Vagina (tissue), 2 donors: ENCODE data around the gene RBFOX1. TPM values are rescaled to one million over a fixed set of nuclear protein-coding genes. Genes with fewer than 3 reads are reported as not detected.

ENCODE experiments used
- DNase-seq, 2 donors: peaks; one replicate each; pipeline ENCODE4 v3.0.0-alpha.2; 2017; ENCODE audit errors: extremely low spot score in 2 of 2
- H3K27ac ChIP-seq: fragments of 200-600 bp; sonication (generic); one replicate; pipeline ENCODE4 v1.5.1; 2019
- H3K27me3 ChIP-seq: fragments of 200-600 bp; sonication (generic); one replicate; pipeline ENCODE4 v1.5.1; 2019
- H3K36me3 ChIP-seq, 2 donors: fragments of 200-600 bp; sonication (generic); one replicate each; pipeline ENCODE4 v1.5.1; 2017 to 2019
- H3K4me1 ChIP-seq: fragments of 200-600 bp; sonication (generic); one replicate; pipeline ENCODE4 v1.5.1; 2019
- H3K4me3 ChIP-seq, 2 donors: fragments of 200-600 bp; sonication (generic); 1 replicate in 1 of 2; 2 replicates in 1 of 2; pipeline ENCODE4 v1.5.1; 2016 to 2019
- H3K9me3 ChIP-seq: fragments of 200-600 bp; sonication (generic); one replicate; pipeline ENCODE4 v1.5.1; 2019
- CTCF ChIP-seq, 3 experiments: fragments of 450-650 bp in 2 of 3; fragments of 200-600 bp in 1 of 3; sonication (generic) in 1 of 3; IDR thresholded peaks; one replicate each; pipeline ENCODE4 v1.5.1; 2017 to 2019; ENCODE audit warnings: antibody characterized with exemption in 3 of 3, mild to moderate bottlenecking in 2 of 3, moderate library complexity in 2 of 3
- POLR2A ChIP-seq, 2 donors: fragments of 450-650 bp; IDR thresholded peaks; one replicate each; pipeline ENCODE4 v1.6.1; 2017; ENCODE audit warnings: antibody characterized with exemption in 2 of 2, mild to moderate bottlenecking in 2 of 2, moderate library complexity in 2 of 2
- POLR2AphosphoS5 ChIP-seq, 2 donors: sonication (generic); formaldehyde crosslinking; IDR thresholded peaks; one replicate each; pipeline ENCODE4 v1.9.0; 2017; ENCODE audit warnings: antibody characterized with exemption in 2 of 2, mild to moderate bottlenecking in 2 of 2, low read depth in 1 of 2; ENCODE audit not compliant: insufficient read depth in 1 of 2
- intact Hi-C: fragments of 100-400 bp; cut with DNase I; formaldehyde crosslinking; loops from one replicate; pipeline ENCODE4 v1.15.1; 2023
- total RNA-seq: library from RNA; depleted of rRNA; stranded (reverse); fragments of >200 nt; gene quantifications from one replicate; pipeline ENCODE4 v1.2.3, GENCODE V29; 2016

RBFOX1 gene
- total RNA-seq, 1 donor from 2014 or later = 6.6 TPM

DNA sequence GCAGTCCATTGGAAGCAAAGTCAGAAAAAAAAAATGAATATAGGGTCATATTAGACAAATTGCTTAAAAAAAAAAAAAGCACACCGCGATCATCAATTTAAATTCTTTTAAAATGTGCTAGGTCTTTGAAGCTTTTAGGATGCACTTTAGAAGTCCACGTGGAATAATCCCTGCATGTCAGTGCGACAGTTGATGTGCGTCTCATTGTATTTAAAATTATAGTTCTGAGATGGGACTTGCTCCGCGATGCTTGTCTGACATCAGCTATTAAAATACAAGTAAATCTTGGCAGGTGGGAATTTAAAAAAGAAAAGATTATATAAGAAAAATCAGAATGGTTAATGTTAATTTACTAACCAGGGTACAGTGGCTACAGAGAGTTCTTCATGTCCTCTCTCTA is 105.2 kb downstream of the RBFOX1 start:
- H3K4me1 ChIP-seq = no peaks in the 10 kb centered on the region
- intact Hi-C loops = no loop called here
- no peak overlapping the region for H3K4me3 ChIP-seq
- no peaks in the 10 kb centered on the region for H3K36me3 ChIP-seq
- TF ChIP-seq CTCF (IDR thresholded peaks at IDR 0.05) (no peak), POLR2AphosphoS5 (IDR thresholded peaks at IDR 0.05; ENCODE audit: insufficient read depth in 1 of 2, low read depth in 1 of 2) (no peak), POLR2A (IDR thresholded peaks at IDR 0.05) (no peak)
- H3K27ac ChIP-seq = no peak overlapping the region
- H3K9me3 ChIP-seq = no peaks in the 10 kb centered on the region
- H3K27me3 ChIP-seq = no peaks in the 10 kb centered on the region
- DNase-seq = no peak

- H3K27ac ChIP-seq = no peak overlapping the region
- no peak for DNase-seq
- no peaks in the 10 kb centered on the region for H3K27me3 ChIP-seq
- no peak overlapping the region for H3K4me3 ChIP-seq
- no peaks in the 10 kb centered on the region for H3K4me1 ChIP-seq
- TF ChIP-seq CTCF (IDR thresholded peaks at IDR 0.05) (no peak), POLR2AphosphoS5 (IDR thresholded peaks at IDR 0.05; ENCODE audit: insufficient read depth in 1 of 2, low read depth in 1 of 2) (no peak), POLR2A (IDR thresholded peaks at IDR 0.05) (no peak)
- no peaks in the 10 kb centered on the region for H3K36me3 ChIP-seq
- no peaks in the 10 kb centered on the region for H3K9me3 ChIP-seq
- intact Hi-C loops = no loop called here
Observed at GRCh38 chr16:7438601-7439000, 106.0 kb downstream of the RBFOX1 start.

GRCh38 chr16:7439518-7439917 is 106.9 kb downstream of the RBFOX1 start:
- Histone ChIP-seq H3K4me3 (no peak overlapping the region), H3K4me1 (no peaks in the 10 kb centered on the region), H3K9me3 (no peaks in the 10 kb centered on the region), H3K27me3 (no peaks in the 10 kb centered on the region), H3K27ac (no peak overlapping the region), H3K36me3 (no peaks in the 10 kb centered on the region)
- no peak for DNase-seq
- intact Hi-C loops = no loop called here
- TF ChIP-seq POLR2AphosphoS5 (IDR thresholded peaks at IDR 0.05; ENCODE audit: insufficient read depth in 1 of 2, low read depth in 1 of 2) (no peak), CTCF (IDR thresholded peaks at IDR 0.05) (no peak), POLR2A (IDR thresholded peaks at IDR 0.05) (no peak)

DNA sequence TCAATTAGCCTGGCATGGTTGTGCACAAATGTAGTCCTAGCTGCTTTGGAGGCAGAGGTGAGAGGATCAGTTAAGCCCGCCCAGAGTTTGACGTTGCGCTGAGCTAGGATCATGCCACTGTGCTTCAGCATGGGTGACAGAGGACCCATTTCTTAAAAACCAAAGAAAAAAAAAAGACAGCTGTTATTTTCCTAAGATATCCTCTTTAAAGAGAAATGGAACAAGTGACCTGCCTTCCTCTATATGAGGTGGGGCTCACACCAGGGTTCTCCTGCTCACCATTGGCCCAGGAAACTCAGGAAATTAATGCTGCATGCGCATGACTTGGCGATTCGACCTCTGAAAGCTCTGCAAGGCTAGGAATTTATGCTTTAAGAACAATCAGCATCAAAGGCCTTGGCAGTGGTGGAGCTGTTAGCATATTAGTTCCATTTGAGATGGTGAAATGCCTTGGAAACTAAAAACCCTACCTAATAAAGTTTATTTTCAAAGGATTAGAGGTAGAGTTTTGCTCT is 108.3 kb downstream of the RBFOX1 start:
- H3K4me1 ChIP-seq = no peaks in the 10 kb centered on the region
- H3K27ac ChIP-seq = no peak overlapping the region
- intact Hi-C loops = no loop called here
- H3K9me3 ChIP-seq = no peaks in the 10 kb centered on the region
- no peak for TF ChIP-seq POLR2A (IDR thresholded peaks at IDR 0.05)
- no peak for TF ChIP-seq POLR2AphosphoS5 (IDR thresholded peaks at IDR 0.05; ENCODE audit: insufficient read depth in 1 of 2, low read depth in 1 of 2)
- no peak for TF ChIP-seq CTCF (IDR thresholded peaks at IDR 0.05)
- H3K4me3 ChIP-seq = no peak overlapping the region
- H3K27me3 ChIP-seq = no peaks in the 10 kb centered on the region
- no peaks in the 10 kb centered on the region for H3K36me3 ChIP-seq
- no peak for DNase-seq

DNA sequence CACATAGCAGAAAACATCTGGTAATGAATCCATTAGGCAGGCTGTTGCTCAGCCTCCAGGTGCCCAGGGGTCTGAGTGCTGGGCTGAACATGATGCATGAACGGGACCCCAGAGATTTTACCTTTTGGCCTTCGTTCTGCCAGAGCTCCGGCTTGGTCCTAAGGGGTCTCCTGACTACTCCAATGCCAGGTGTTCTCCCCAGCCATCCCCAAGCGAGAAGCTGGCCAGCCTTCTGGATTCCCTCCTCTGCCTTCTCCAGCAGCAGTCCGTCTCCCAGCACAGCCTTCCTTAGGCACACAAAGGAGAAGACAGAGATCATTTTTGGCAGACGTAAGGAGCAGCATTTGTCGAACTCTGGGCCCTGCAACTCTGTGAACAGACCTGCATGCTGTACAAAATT is 109.4 kb downstream of the RBFOX1 start:
- Histone ChIP-seq H3K9me3 (no peaks in the 10 kb centered on the region), H3K27ac (no peak overlapping the region), H3K4me3 (no peak overlapping the region), H3K36me3 (no peaks in the 10 kb centered on the region), H3K4me1 (no peaks in the 10 kb centered on the region), H3K27me3 (no peaks in the 10 kb centered on the region)
- DNase-seq = no peak
- intact Hi-C loops = no loop called here
- TF ChIP-seq CTCF (IDR thresholded peaks at IDR 0.05) = no peak
- TF ChIP-seq POLR2AphosphoS5 (IDR thresholded peaks at IDR 0.05; ENCODE audit: insufficient read depth in 1 of 2, low read depth in 1 of 2) = no peak
- no peak for TF ChIP-seq POLR2A (IDR thresholded peaks at IDR 0.05)
